T-helper 2 cell treated with Interferon-gamma antibody and Interleukin-4, amounts not matched to agents 5 μg/mL and 100 μg/mL, for 36 hours (primary cell): ENCODE data around the gene SUPT3H.

ENCODE experiments used
- DNase-seq: peaks from one replicate; pipeline ENCODE4 v3.0.0; 2021; ENCODE audit warnings: low spot score
- H3K27ac Mint-ChIP-seq: one replicate; pipeline ENCODE4 v1.8.0; 2021; ENCODE audit warnings: mild to moderate bottlenecking, mixed read lengths
- H3K27me3 Mint-ChIP-seq: one replicate; pipeline ENCODE4 v1.8.0; 2021; ENCODE audit warnings: low read depth, mixed read lengths
- H3K36me3 Mint-ChIP-seq: one replicate; pipeline ENCODE4 v1.8.0; 2021; ENCODE audit warnings: low read depth, mixed read lengths
- H3K4me1 Mint-ChIP-seq: one replicate; pipeline ENCODE4 v1.8.0; 2021; ENCODE audit warnings: low read depth, mixed read lengths
- H3K4me3 Mint-ChIP-seq: one replicate; pipeline ENCODE4 v1.8.0; 2022; ENCODE audit warnings: mild to moderate bottlenecking, moderate library complexity, mixed read lengths
- H3K9me3 Mint-ChIP-seq: one replicate; pipeline ENCODE4 v1.8.0; 2021; ENCODE audit warnings: mixed read lengths

The SUPT3H gene

DNA sequence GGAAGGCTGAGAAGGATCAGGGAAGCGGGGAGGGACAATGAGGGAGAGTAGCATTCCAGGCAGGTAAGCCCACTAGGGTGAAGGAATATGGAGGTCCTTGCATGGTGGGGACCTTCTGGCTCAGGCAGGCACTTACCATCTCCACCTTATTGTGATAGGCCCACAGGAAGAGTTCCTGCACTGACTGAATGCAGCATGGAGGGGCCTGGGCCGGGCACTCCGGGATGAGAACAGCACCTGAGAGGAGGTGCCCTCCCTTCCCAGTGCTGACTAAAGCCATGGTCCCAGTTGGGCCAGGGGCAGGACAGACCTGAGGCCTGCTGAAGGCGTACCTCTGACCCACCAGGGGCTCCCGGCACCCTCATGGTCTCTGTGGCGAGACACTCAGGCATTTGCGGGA is 597.6 kb downstream of the SUPT3H start:
- DNase-seq: no peak
- Mint-ChIP-seq H3K36me3 (no peaks in the 10 kb centered on the region), H3K4me1 (peaks cover 5% of the 10 kb centered on the region), H3K27me3 (peaks cover 2% of the 10 kb centered on the region), H3K27ac (no peak overlapping the region), H3K4me3 (no peak overlapping the region), H3K9me3 (peaks cover 9% of the 10 kb centered on the region)

DNA sequence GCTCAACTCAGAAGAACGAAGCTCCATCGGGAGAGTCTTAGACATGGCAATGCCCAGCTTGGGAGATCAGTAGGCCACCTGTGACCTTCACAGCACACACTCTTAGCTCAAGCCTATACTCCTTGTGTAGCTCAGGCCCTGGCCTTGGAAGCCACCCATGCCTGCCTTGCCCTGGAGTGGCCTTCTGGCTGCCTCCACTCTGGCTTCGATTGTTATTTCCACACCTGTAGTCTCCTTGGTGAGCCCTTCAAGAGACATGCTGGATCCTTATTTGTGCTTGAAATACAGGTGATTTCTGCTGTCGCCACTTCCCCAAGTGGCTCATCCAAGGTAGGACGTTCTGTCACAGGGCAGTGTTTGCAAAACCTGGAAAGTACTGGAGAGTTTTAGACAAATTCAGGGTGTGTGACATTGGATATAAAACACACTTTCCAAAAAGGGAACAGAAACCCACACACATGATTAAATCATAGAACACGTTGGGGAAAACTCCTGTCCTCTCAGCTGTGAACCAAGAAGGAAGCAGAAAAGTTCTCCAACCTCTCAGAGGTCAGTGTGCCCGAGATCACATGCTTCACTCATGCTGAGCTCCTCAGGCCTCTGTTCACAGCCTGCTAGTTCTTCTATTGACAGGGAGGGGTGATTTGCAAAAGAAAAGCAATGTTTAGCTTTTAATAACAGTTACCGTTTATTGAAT is 598.5 kb downstream of the SUPT3H start:
- H3K4me1 Mint-ChIP-seq: peaks cover 5% of the 10 kb centered on the region
- no peak overlapping the region for H3K27ac Mint-ChIP-seq
- H3K27me3 Mint-ChIP-seq: peaks cover 2% of the 10 kb centered on the region
- H3K36me3 Mint-ChIP-seq: no peaks in the 10 kb centered on the region
- H3K4me3 Mint-ChIP-seq: no peak overlapping the region
- no peak for DNase-seq
- peaks cover 14% of the 10 kb centered on the region for H3K9me3 Mint-ChIP-seq
